HG02885 (cell line): ENCODE measurements around the gene RNF17.
"Not testable (repeated sequence)": the region's sequence is repeated elsewhere in the genome, so short reads cannot be mapped to it uniquely, and the experiment has no call there.

Experiments
- ATAC-seq: cut with Tn5 transposase; IDR thresholded peaks from one replicate; pipeline ENCODE4 v1.9.1; 2021; ENCODE audit warnings: mild to moderate bottlenecking; ENCODE audit not compliant: unreplicated experiment, poor library complexity

RNF17 gene

GRCh38 chr13:24741791-24742190 lies 22.2 kb upstream of the RNF17 start:
- no peak for ATAC-seq

GRCh38 chr13:24742294-24742693 lies 21.7 kb upstream of the RNF17 start:
- no peak for ATAC-seq

GRCh38 chr13:24742977-24743376 lies 21.0 kb upstream of the RNF17 start:
- ATAC-seq = no peak

- no peak for ATAC-seq
These were observed 19.7 kb upstream of the RNF17 start for GRCh38 chr13:24744247-24744646.

- ATAC-seq = no peak
These were observed 18.5 kb upstream of the RNF17 start for GRCh38 chr13:24745516-24745860.

GRCh38 chr13:24745861-24746617 lies 17.9 kb upstream of the RNF17 start:
- no peak for ATAC-seq

- no peak for ATAC-seq
These were observed 17.2 kb upstream of the RNF17 start for GRCh38 chr13:24746618-24747247.

GRCh38 chr13:24747248-24748060 lies 16.5 kb upstream of the RNF17 start:
- no peak for ATAC-seq

- no peak for ATAC-seq
These were observed 15.9 kb upstream of the RNF17 start for GRCh38 chr13:24748061-24748400.

- no peak for ATAC-seq
These were observed 4.8 kb upstream of the RNF17 start for GRCh38 chr13:24759197-24759596.

- no peak for ATAC-seq
These were observed 284 bp downstream of the RNF17 start for GRCh38 chr13:24764276-24764630.

- ATAC-seq = no peak
These were observed 13.2 kb downstream of the RNF17 start for GRCh38 chr13:24777171-24777570.

- no peak for ATAC-seq
These were observed 20.4 kb downstream of the RNF17 start for GRCh38 chr13:24784319-24784718.

GRCh38 chr13:24788538-24788937 lies 24.6 kb downstream of the RNF17 start:
- no peak for ATAC-seq

- no peak for ATAC-seq
These were observed 38.1 kb downstream of the RNF17 start for GRCh38 chr13:24802074-24802473.

GRCh38 chr13:24821207-24821606 lies 57.2 kb downstream of the RNF17 start:
- no peak for ATAC-seq

- ATAC-seq = peak; percentile 51
These were observed 58.7 kb downstream of the RNF17 start for GRCh38 chr13:24822640-24823039.

- not testable (repeated sequence) for ATAC-seq
These were observed 59.2 kb downstream of the RNF17 start for GRCh38 chr13:24823122-24823710.

- ATAC-seq = no peak
These were observed 63.8 kb downstream of the RNF17 start for GRCh38 chr13:24827799-24828198.

- no peak for ATAC-seq
These were observed 71.0 kb downstream of the RNF17 start for GRCh38 chr13:24834902-24835510.

GRCh38 chr13:24837528-24837927 lies 73.6 kb downstream of the RNF17 start:
- ATAC-seq = not testable (repeated sequence)
